ENCODE data around the gene PPP1R1A.

The PPP1R1A gene

GRCh38 chr12:54558759-54559158, 29.7 kb downstream of the PPP1R1A start:
- DNase-seq (ENCODE audit: low read depth), result no peak
- TF ChIP-seq, protein P1, sequence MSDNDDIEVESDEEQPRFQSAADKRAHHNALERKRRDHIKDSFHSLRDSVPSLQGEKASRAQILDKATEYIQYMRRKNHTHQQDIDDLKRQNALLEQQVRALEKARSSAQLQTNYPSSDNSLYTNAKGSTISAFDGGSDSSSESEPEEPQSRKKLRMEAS (IDR thresholded peaks at IDR 0.05; ENCODE audit: low read depth, low read length), result no peak
- no peak overlapping the region for H3K4me3 ChIP-seq (ENCODE audit: low read depth, low read length)

GRCh38 chr12:54558311-54558710, 30.1 kb downstream of the PPP1R1A start:
- TF ChIP-seq MYC (IDR thresholded peaks at IDR 0.05; ENCODE audit: low read depth, low read length), result no peak
- no peak for TF ChIP-seq POLR2A (IDR thresholded peaks at IDR 0.05; ENCODE audit: extremely low read depth, insufficient read length)
- no peak for TF ChIP-seq CTCF (IDR thresholded peaks at IDR 0.05; ENCODE audit: low read depth, low read length)
- TF ChIP-seq, protein P1 (IDR thresholded peaks at IDR 0.05; ENCODE audit: low read depth, low read length), result no peak
- H3K4me3 ChIP-seq (ENCODE audit: low read depth, low read length), result no peak overlapping the region
- DNase-seq (ENCODE audit: low read depth), result no peak

GRCh38 chr12:54555670-54556257, 32.7 kb downstream of the PPP1R1A start:
- TF ChIP-seq POLR2A (IDR thresholded peaks at IDR 0.05; ENCODE audit: extremely low read depth, insufficient read length), result no peak
- TF ChIP-seq CTCF (IDR thresholded peaks at IDR 0.05; ENCODE audit: low read depth, low read length), result no peak
- TF ChIP-seq, protein P1 (IDR thresholded peaks at IDR 0.05; ENCODE audit: low read depth, low read length), result no peak
- TF ChIP-seq MYC (IDR thresholded peaks at IDR 0.05; ENCODE audit: low read depth, low read length), result no peak
- H3K4me3 ChIP-seq (ENCODE audit: low read depth, low read length), result no peak overlapping the region
- DNase-seq (ENCODE audit: low read depth), result peak; percentile 35

DNA sequence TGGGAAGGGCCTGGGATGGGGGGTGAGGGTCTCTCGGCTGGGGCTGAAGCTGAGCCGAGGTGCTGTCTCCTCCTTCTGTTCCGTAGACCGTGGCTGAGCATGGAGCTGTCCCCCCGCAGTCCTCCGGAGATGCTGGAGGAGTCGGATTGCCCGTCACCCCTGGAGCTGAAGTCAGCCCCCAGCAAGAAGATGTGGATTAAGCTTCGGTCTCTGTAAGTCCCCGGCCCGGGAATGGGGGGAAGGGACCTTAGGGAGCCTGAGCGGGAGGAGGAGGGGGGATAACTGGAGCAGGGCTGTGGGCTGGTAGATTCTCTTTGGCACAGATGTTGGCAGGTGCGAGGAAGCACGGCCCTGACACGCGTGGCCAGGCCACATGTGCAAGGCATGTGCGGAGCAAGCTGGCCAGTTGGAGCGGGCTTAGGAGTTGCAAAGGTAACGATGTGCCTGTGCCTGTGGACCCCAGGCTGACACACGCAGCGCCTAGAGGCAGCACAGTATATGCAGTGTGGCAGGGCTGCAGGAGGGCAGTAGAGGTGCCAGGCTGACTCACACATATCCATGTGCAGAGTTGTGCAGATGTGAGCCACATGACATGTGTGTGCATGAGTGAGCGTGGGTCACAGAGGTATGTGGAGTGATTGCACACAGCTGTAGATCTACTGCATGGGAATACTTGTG, 38.5 kb downstream of the PPP1R1A start:
- TF ChIP-seq, protein P1 (IDR thresholded peaks at IDR 0.05; ENCODE audit: low read depth, low read length), result no peak
- no peak for TF ChIP-seq CTCF (IDR thresholded peaks at IDR 0.05; ENCODE audit: low read depth, low read length)
- no peak for TF ChIP-seq MYC (IDR thresholded peaks at IDR 0.05; ENCODE audit: low read depth, low read length)
- TF ChIP-seq POLR2A (IDR thresholded peaks at IDR 0.05; ENCODE audit: extremely low read depth, insufficient read length), result no peak
- H3K4me3 ChIP-seq (ENCODE audit: low read depth, low read length), result no peak overlapping the region
- DNase-seq (ENCODE audit: low read depth), result peak; percentile 14

GRCh38 chr12:54546511-54546910, 41.9 kb downstream of the PPP1R1A start:
- DNase-seq (ENCODE audit: low read depth), result peak; percentile 9
- no peak overlapping the region for H3K4me3 ChIP-seq (ENCODE audit: low read depth, low read length)
- TF ChIP-seq CTCF (IDR thresholded peaks at IDR 0.05; ENCODE audit: low read depth, low read length), result no peak
- TF ChIP-seq MYC (IDR thresholded peaks at IDR 0.05; ENCODE audit: low read depth, low read length), result no peak
- TF ChIP-seq, protein P1 (IDR thresholded peaks at IDR 0.05; ENCODE audit: low read depth, low read length), result no peak
- no peak for TF ChIP-seq POLR2A (IDR thresholded peaks at IDR 0.05; ENCODE audit: extremely low read depth, insufficient read length)

- no peak overlapping the region for H3K4me3 ChIP-seq (ENCODE audit: low read depth, low read length)
- TF ChIP-seq, protein P1 (IDR thresholded peaks at IDR 0.05; ENCODE audit: low read depth, low read length), result no peak
- TF ChIP-seq MYC (IDR thresholded peaks at IDR 0.05; ENCODE audit: low read depth, low read length), result no peak
- no peak for DNase-seq (ENCODE audit: low read depth)
Measured at GRCh38 chr12:54544743-54545142, 43.7 kb downstream of the PPP1R1A start.
